HepG2 (cell line): ENCODE measurements around the gene UNC13D. TPM values are rescaled to one million over a fixed set of nuclear protein-coding genes. Genes with fewer than 3 reads are reported as not detected.

Source experiments
- AHR ChIP-seq: IDR thresholded peaks from 2 replicates; pipeline ENCODE4 v1.6.1; 2018; ENCODE audit warnings: missing genetic modification reagents, missing compliant biosample characterization
- ATF1 ChIP-seq: IDR thresholded peaks from 2 replicates; pipeline ENCODE4 v1.6.1; 2016; ENCODE audit warnings: mild to moderate bottlenecking, control low read depth
- CEBPG ChIP-seq: IDR thresholded peaks from 2 replicates; pipeline ENCODE4 v1.6.1; 2016
- MED8 ChIP-seq: sonication (generic); formaldehyde crosslinking; IDR thresholded peaks from 2 replicates; pipeline ENCODE4 v1.8.1; 2023; ENCODE audit warnings: mild to moderate bottlenecking, missing genetic modification reagents; ENCODE audit not compliant: insufficient replicate concordance
- NBN ChIP-seq: fragments of 450-650 bp; conservative IDR thresholded peaks from 2 replicates; pipeline ENCODE4 v1.6.1; 2017
- NR2F2 ChIP-seq: IDR thresholded peaks from 2 replicates; pipeline ENCODE4 v1.6.1; 2012; ENCODE audit warnings: low read depth, inconsistent platforms, borderline replicate concordance
- POLR2G ChIP-seq: fragments of 200-400 bp; formaldehyde crosslinking; IDR thresholded peaks from 2 replicates; pipeline ENCODE4 v1.6.1; 2018; ENCODE audit warnings: mild to moderate bottlenecking, low read depth, low read length, moderate library complexity
- REL ChIP-seq: sonication (generic); formaldehyde crosslinking; conservative IDR thresholded peaks from 2 replicates; pipeline ENCODE4 v1.8.0; 2022; ENCODE audit warnings: mild to moderate bottlenecking, missing genetic modification reagents, moderate library complexity
- SKIL ChIP-seq: sonication (generic); formaldehyde crosslinking; IDR thresholded peaks from 2 replicates; pipeline ENCODE4 v1.8.0; 2022; ENCODE audit warnings: missing genetic modification reagents, mild to moderate bottlenecking, moderate library complexity, borderline replicate concordance
- ZBTB1 ChIP-seq: sonication (generic); formaldehyde crosslinking; IDR thresholded peaks from 2 replicates; pipeline ENCODE4 v1.4.0; 2020; ENCODE audit warnings: missing genetic modification reagents, borderline replicate concordance
- ZMAT5 ChIP-seq: sonication (generic); formaldehyde crosslinking; IDR thresholded peaks from 2 replicates; pipeline ENCODE4 v1.5.0; 2020; ENCODE audit warnings: mild to moderate bottlenecking, low read depth, missing genetic modification reagents, borderline replicate concordance
- ZMYM2 ChIP-seq: sonication (generic); formaldehyde crosslinking; IDR thresholded peaks from 2 replicates; pipeline ENCODE4 v1.8.0; 2022; ENCODE audit warnings: mild to moderate bottlenecking, missing genetic modification reagents
- ZNF629 ChIP-seq: sonication (generic); formaldehyde crosslinking; conservative IDR thresholded peaks from 2 replicates; pipeline ENCODE4 v1.5.0; 2020; ENCODE audit warnings: missing genetic modification reagents
- polyA plus RNA-seq, 8 experiments: library from polyadenylated mRNA; depleted of rRNA in 3 of 8; stranded (reverse) in 7 of 8; unstranded in 1 of 8; fragments of >200 nt; fragmentation: Illumina TruSeq in 4 of 8; extraction: Trizol in 4 of 8; gene quantifications; 2 replicates each; pipeline versions ENCODE4 v1.2.1 to v1.2.3, GENCODE V29; 2011 to 2016; ENCODE audit warnings: low read depth in 4 of 8, missing spikeins in 1 of 8, mixed read lengths in 1 of 8; ENCODE audit not compliant: insufficient read depth in 1 of 8
- total RNA-seq, 5 experiments: library from RNA; depleted of rRNA; stranded (reverse); fragments of >200 nt; fragmentation: Illumina TruSeq; extraction: Trizol; gene quantifications; 2 replicates each; pipeline ENCODE4 v1.2.3, GENCODE V29; 2016; ENCODE audit warnings: low read depth in 1 of 5
- TF ChIP-seq, protein P1 (sequence below): IDR thresholded peaks from 2 replicates; pipeline ENCODE4 v1.6.1; 2012; ENCODE audit warnings: low read depth, low read length, improper control_type of control experiment
- TF ChIP-seq, protein P2 (sequence below): IDR thresholded peaks from 2 replicates; pipeline ENCODE4 v1.6.1; 2012; ENCODE audit warnings: low read length, improper control_type of control experiment
- TF ChIP-seq, protein P3 (sequence below): IDR thresholded peaks from 2 replicates; pipeline ENCODE4 v1.6.1; 2016; ENCODE audit warnings: missing compliant biosample characterization, missing genetic modification reagents, borderline replicate concordance

Gene UNC13D
- total and polyA plus RNA-seq, 2 of the 13 experiments (the other 11 are each of a cell fraction or from before 2014, with no cell fraction given) = 29.7 to 42.7 TPM

- TF ChIP-seq, protein P1, sequence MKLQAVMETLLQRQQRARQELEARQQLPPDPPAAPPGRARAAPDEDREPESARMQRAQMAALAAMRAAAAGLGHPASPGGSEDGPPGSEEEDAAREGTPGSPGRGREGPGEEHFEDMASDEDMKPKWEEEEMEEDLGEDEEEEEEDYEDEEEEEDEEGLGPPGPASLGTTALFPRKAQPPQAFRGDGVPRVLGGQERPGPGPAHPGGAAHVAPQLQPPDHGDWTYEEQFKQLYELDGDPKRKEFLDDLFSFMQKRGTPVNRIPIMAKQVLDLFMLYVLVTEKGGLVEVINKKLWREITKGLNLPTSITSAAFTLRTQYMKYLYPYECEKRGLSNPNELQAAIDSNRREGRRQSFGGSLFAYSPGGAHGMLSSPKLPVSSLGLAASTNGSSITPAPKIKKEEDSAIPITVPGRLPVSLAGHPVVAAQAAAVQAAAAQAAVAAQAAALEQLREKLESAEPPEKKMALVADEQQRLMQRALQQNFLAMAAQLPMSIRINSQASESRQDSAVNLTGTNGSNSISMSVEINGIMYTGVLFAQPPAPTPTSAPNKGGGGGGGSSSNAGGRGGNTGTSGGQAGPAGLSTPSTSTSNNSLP = no peak
- TF ChIP-seq ZBTB1 (CRISPR knock-in tag) = no peak
- peak; percentile 28; the same call in 1 of the 2 replicates for TF ChIP-seq CEBPG
- no peak for TF ChIP-seq REL
- no peak; the same call in 1 of the 2 replicates for TF ChIP-seq SKIL (CRISPR knock-in tag)
- TF ChIP-seq POLR2G = peak; percentile 68; the same call in 1 of the 2 replicates
- TF ChIP-seq, protein P2, sequence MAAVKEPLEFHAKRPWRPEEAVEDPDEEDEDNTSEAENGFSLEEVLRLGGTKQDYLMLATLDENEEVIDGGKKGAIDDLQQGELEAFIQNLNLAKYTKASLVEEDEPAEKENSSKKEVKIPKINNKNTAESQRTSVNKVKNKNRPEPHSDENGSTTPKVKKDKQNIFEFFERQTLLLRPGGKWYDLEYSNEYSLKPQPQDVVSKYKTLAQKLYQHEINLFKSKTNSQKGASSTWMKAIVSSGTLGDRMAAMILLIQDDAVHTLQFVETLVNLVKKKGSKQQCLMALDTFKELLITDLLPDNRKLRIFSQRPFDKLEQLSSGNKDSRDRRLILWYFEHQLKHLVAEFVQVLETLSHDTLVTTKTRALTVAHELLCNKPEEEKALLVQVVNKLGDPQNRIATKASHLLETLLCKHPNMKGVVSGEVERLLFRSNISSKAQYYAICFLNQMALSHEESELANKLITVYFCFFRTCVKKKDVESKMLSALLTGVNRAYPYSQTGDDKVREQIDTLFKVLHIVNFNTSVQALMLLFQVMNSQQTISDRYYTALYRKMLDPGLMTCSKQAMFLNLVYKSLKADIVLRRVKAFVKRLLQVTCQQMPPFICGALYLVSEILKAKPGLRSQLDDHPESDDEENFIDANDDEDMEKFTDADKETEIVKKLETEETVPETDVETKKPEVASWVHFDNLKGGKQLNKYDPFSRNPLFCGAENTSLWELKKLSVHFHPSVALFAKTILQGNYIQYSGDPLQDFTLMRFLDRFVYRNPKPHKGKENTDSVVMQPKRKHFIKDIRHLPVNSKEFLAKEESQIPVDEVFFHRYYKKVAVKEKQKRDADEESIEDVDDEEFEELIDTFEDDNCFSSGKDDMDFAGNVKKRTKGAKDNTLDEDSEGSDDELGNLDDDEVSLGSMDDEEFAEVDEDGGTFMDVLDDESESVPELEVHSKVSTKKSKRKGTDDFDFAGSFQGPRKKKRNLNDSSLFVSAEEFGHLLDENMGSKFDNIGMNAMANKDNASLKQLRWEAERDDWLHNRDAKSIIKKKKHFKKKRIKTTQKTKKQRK = no peak
- no peak; the same call in 1 of the 2 replicates for TF ChIP-seq NR2F2
- no peak for TF ChIP-seq NBN
- 0 out of 2 replicates have a peak, but pooled peaks have one; percentile 7 for TF ChIP-seq ZNF629
- no peak for TF ChIP-seq ZMYM2
- no peak for TF ChIP-seq ATF1
- no peak; the same call in 1 of the 2 replicates for TF ChIP-seq AHR (CRISPR knock-in tag)
- TF ChIP-seq ZMAT5 = no peak
- TF ChIP-seq, protein P3, sequence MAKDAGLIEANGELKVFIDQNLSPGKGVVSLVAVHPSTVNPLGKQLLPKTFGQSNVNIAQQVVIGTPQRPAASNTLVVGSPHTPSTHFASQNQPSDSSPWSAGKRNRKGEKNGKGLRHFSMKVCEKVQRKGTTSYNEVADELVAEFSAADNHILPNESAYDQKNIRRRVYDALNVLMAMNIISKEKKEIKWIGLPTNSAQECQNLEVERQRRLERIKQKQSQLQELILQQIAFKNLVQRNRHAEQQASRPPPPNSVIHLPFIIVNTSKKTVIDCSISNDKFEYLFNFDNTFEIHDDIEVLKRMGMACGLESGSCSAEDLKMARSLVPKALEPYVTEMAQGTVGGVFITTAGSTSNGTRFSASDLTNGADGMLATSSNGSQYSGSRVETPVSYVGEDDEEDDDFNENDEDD (CRISPR knock-in tag) = no peak
- no peak for TF ChIP-seq MED8
Measured at GRCh38 chr17:75843577-75844529, at the start of gene UNC13D (continued).
